GM23248 (cell line): ENCODE measurements around the gene SLC22A1.

Source experiments
- EZH2 ChIP-seq: fragments of 200-600 bp; sonication (generic); IDR thresholded peaks from 2 replicates; pipeline ENCODE4 v1.6.1; 2018; ENCODE audit warnings: antibody characterized with exemption, mild to moderate bottlenecking; ENCODE audit not compliant: insufficient read depth, poor library complexity, severe bottlenecking
- EZH2phosphoT487 ChIP-seq: fragments of 200-600 bp; sonication (generic); IDR thresholded peaks from 2 replicates; pipeline ENCODE4 v1.6.1; 2018; ENCODE audit warnings: antibody characterized with exemption, moderate library complexity, mild to moderate bottlenecking, low read depth; ENCODE audit not compliant: insufficient read depth

DNA sequence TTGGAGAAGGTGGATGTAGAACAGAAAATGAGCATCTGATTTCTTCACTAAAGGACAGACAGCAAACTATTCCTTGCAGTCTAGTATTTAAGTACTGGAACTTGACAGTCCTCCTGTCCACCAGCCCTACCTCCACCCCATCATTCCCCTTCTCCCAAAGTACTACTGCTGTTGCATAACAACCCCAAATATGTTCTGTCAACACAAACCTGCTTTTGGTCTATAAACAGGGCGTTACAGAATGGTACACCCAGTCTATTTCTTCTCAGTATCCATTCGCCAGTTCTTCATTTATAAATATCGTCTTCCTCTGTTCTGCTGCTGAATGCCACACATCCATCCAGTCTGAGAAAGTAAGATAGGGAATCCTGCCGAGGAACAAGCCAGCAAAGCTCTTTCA is 27.7 kb upstream of the SLC22A1 start:
- TF ChIP-seq EZH2 (no peak), EZH2phosphoT487 (no peak)
